OCI-LY7 (cell line): ENCODE data around the gene MPC2. TPM values are rescaled to one million over a fixed set of nuclear protein-coding genes. Genes with fewer than 3 reads are reported as not detected.

Experiments used
- total RNA-seq, 2 experiments: library from RNA; depleted of rRNA in 1 of 2; stranded (reverse); fragments of >200 nt in 1 of 2; shearing (Covaris generic) in 1 of 2; gene quantifications; 2 replicates each; pipeline ENCODE4 v1.2.3, GENCODE V29; 2014 to 2022

Gene MPC2
- total RNA-seq, 2 experiments from 2014 or later = 19.4 to 56.4 TPM

Other genes with a start within 250 kb of the MPC2 start
- 36.2 and 48.9 TPM in 2 replicates for gene MPZL1, start 215.1 kb downstream of the MPC2 start, total RNA-seq (2014; rRNA removed; shearing (Covaris generic))
- gene MPZL1, start 215.1 kb downstream of the MPC2 start, total RNA-seq (2022) = 54.8 and 61.9 TPM in 2 replicates
- 0.10 TPM in 1 of 2 replicates, not detected in the other for gene ADCY10, start 22.9 kb downstream of the MPC2 start, total RNA-seq (2014; rRNA removed; shearing (Covaris generic))
- gene ADCY10, start 22.9 kb downstream of the MPC2 start, total RNA-seq (2022) = 0.15 TPM in 1 of 2 replicates, not detected in the other
- 23.2 and 25.4 TPM in 2 replicates for gene DCAF6, start 389 bp downstream of the MPC2 start, total RNA-seq (2014; rRNA removed; shearing (Covaris generic))
- 30.6 and 31.9 TPM in 2 replicates for gene DCAF6, start 389 bp downstream of the MPC2 start, total RNA-seq (2022)
- not detected in 2 replicates for gene GPR161, start 199.9 kb upstream of the MPC2 start, total RNA-seq (2014; rRNA removed; shearing (Covaris generic))
- gene GPR161, start 199.9 kb upstream of the MPC2 start, total RNA-seq (2022) = 0.15 TPM in 1 of 2 replicates, not detected in the other
- 36.0 and 37.8 TPM in 2 replicates for gene TIPRL, start 241.9 kb upstream of the MPC2 start, total RNA-seq (2014; rRNA removed; shearing (Covaris generic))
- gene TIPRL, start 241.9 kb upstream of the MPC2 start, total RNA-seq (2022) = 54.3 and 64.8 TPM in 2 replicates